HG03439 (cell line): Measurements from ENCODE around the gene CSH1.
"Not testable (repeated sequence)": the region's sequence is repeated elsewhere in the genome, so short reads cannot be mapped to it uniquely, and the experiment has no call there.

Source experiments
- ATAC-seq: cut with Tn5 transposase; IDR thresholded peaks from one replicate; pipeline ENCODE4 v1.9.1; 2021; ENCODE audit warnings: mild to moderate bottlenecking, moderate library complexity; ENCODE audit not compliant: unreplicated experiment

The CSH1 gene

GRCh38 chr17:63907161-63907778 is 10.9 kb upstream of the CSH1 start:
- ATAC-seq = not testable (repeated sequence)

DNA sequence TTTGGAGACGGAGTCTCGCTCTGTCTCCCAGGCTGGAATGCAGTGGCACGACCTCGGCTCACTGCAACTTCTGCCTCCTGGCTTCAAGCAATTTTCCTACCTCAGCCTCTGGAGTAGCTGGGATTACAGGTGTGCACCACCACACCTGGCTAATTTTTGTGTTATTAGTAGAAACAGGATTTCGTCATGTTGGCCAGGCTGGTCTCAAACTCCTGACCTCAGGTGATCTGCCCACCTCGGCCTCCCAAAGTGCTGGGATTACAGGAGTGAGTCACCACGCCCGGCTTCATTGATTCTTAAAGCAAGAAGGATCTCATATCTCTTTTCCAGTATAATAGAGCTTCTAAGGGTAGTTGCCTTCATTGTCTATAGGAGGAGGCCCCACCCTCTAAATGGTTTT is 8.4 kb upstream of the CSH1 start:
- ATAC-seq = not testable (repeated sequence)

DNA sequence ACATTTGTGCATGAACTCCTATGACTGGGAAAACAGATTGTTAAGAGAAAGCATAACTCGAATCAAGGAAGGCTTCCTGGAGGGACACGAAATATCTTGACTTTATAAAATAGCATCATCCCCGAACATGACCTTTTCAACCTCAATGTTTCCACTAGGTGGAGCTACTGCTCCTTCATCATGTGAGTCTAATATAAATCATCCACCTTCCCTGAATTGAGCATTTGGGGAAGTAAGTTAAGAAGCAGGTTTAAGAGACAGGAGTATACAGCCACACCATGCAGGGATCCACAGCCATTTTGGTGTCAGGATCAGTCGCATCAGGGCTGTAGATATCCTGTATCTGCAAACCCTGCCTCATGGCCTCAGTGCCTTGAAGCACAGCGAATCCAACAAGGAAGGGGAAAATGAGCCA is 7.4 kb upstream of the CSH1 start:
- not testable (repeated sequence) for ATAC-seq

GRCh38 chr17:63901971-63902370 is 5.6 kb upstream of the CSH1 start:
- ATAC-seq = not testable (repeated sequence)

GRCh38 chr17:63898899-63899798 is 2.8 kb upstream of the CSH1 start:
- ATAC-seq = not testable (repeated sequence)

- not testable (repeated sequence) for ATAC-seq
Observed at GRCh38 chr17:63894821-63895220, 1.6 kb downstream of the CSH1 start.

- ATAC-seq = not testable (repeated sequence)
Observed at GRCh38 chr17:63894021-63894420, 2.4 kb downstream of the CSH1 start.

- ATAC-seq = not testable (repeated sequence)
Observed at GRCh38 chr17:63892316-63893037, 3.9 kb downstream of the CSH1 start.

GRCh38 chr17:63889026-63889848 is 7.1 kb downstream of the CSH1 start:
- not testable (repeated sequence) for ATAC-seq

DNA sequence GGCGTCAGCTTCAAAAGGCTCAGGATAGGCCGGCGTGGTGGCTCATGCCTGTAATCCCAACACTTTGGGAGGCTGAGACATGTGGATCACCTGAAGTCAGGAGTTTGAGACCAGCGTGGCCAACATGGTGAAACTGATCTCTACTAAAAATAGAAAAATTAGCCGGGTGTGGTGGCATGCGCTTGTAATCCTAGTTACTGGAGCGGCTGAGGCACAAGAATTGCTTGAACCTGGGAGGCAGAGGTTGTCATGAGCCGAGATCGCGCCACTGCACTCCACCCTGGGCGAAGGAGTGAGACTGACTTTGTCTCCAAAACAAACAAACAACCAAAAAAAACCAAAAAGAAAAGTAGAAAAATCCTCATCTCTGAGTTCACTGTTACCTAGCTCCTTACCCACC is 11.3 kb downstream of the CSH1 start:
- ATAC-seq = not testable (repeated sequence)

DNA sequence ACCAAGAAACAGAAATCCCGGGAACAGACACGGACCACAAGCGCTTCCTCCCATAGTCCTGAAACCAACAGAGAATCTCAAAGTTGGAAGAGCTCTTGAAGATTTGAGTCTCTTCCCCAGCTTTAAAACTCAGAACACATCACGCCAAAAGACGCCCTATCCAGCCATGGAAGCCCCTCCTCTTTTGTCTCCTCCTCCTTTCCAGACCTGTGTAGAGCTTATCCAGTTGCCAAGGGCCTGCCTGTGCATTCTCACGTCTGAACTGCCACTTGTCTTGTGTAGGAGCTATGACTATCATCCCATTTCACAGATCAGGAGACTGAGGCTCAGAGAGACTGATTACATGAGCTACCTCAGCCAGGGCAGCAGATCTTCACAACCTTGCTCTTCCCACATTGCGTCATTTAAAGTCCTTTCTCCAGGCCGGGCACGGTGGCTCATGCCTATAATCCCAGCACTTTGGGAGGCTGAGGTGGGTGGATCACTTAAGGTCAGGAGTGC is 13.7 kb downstream of the CSH1 start:
- ATAC-seq = not testable (repeated sequence)

- no peak for ATAC-seq
Observed at GRCh38 chr17:63881935-63882601, 14.3 kb downstream of the CSH1 start, which contains the start of gene GH2. Gene GH2 (minus strand): TSS chr17:63881944. CDS start chr17:63881801, 143 bp downstream.

GRCh38 chr17:63881337-63881736 is 15.0 kb downstream of the CSH1 start:
- not testable (repeated sequence) for ATAC-seq

GRCh38 chr17:63880706-63881105 is 15.7 kb downstream of the CSH1 start:
- no peak for ATAC-seq

- not testable (repeated sequence) for ATAC-seq
Observed at GRCh38 chr17:63878413-63878812, 18.0 kb downstream of the CSH1 start.

DNA sequence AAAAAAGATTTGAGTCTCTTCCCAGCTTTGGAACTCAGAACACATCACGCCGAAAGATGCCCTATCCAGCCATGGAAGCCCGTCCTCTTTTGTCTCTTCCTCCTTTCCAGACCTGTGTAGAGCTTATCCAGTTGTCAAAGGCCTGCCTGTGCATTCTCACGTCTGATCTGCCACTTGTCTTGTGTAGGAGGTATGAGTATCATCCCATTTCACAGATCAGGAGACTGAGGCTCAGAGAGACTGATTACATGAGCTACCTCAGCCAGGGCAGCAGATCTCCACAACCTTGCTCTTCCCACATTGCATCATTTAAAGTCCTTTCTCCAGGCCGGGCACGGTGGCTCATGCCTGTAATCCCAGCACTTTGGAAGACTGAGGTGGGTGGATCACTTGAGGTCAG is 21.7 kb downstream of the CSH1 start:
- ATAC-seq = not testable (repeated sequence)

DNA sequence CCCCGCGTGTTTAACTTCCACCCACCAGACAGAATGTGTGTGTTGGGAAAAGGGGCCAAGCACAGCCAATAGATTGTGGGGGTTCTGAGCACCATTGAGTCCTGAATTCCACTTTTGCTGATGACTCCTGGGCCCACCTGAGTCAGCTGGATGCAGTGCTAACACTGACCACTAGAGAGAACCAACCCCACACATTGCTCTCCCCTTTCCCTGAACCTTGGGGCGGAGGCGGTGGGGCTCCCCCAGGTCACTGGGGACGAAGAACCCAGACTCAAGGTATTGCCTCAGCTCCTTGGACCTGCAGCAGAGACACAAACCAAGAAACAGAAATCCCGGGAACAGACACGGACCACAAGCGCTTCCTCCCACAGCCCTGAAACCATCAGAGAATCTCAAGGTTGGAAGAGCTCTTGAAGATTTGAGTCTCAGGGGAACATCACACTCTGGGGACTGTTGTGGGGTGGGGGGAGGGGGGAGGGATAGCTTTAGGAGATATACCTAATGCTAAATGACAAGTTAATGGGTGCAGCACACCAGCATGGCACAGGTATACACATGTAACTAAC is 22.2 kb downstream of the CSH1 start:
- not testable (repeated sequence) for ATAC-seq

DNA sequence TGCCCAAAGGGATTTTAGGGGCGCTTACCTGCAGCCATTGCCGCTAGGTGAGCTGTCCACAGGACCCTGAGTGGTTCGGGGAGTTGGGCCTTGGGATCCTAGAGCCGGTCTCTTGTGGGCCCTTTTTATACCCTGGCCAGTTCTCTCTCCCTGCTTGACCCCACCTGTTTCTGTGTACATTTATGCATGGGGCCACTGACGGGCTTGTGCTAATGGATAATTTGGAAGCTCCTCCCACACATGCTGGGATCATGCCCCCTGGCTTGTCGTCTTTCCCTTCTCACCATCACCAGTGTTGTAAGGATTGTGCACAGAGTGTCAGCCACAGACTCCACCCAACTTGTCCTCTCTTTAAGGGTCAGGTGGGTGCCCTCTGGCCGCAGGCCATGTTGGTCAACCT is 22.8 kb downstream of the CSH1 start, which contains the start of gene CSH2:
TSS of gene CSH2 (minus strand) at position 101 of the 400 bp plus-strand sequence. CDS start at position 38, 63 bp downstream.
- not testable (repeated sequence) for ATAC-seq
